WTC11 (cell line): ENCODE measurements around the gene NTMT1. TPM values are rescaled to one million over a fixed set of nuclear protein-coding genes. Genes with fewer than 3 reads are reported as not detected.

Experiments used
- ATAC-seq: fragments of 200-7000 bp; cut with Tn5 transposase; 2 replicates; pipeline ENCODE4 v1.10.0; 2021; ENCODE audit warnings: mild to moderate bottlenecking, moderate library complexity
- CTCF ChIA-PET: fragments of 300-600 bp; sonication (Branson Sonifier 250); formaldehyde crosslinking; loops from one replicate; lab custom pipeline; 2021; ENCODE audit warnings: antibody characterized with exemption; lab: Charles Lee
- POLR2A ChIA-PET: fragments of 350-600 bp; sonication (Branson Sonifier 250); formaldehyde crosslinking; loops from one replicate; lab custom pipeline; 2021; ENCODE audit warnings: antibody characterized with exemption; lab: Charles Lee
- DNase-seq: peaks from one replicate; pipeline ENCODE4 v3.0.0; 2021; ENCODE audit warnings: low spot score
- H3K27ac Mint-ChIP-seq: 2 replicates; pipeline ENCODE4 v1.8.0; 2021; ENCODE audit warnings: mixed read lengths
- H3K27me3 Mint-ChIP-seq: 2 replicates; pipeline ENCODE4 v1.8.0; 2021; ENCODE audit warnings: low read depth, mild to moderate bottlenecking, moderate library complexity, mixed read lengths
- H3K36me3 Mint-ChIP-seq: 2 replicates; pipeline ENCODE4 v1.8.0; 2021; ENCODE audit warnings: mixed read lengths
- H3K4me1 Mint-ChIP-seq: 2 replicates; pipeline ENCODE4 v1.8.0; 2022; ENCODE audit warnings: mixed read lengths
- H3K4me3 Mint-ChIP-seq: 2 replicates; pipeline ENCODE4 v1.8.0; 2021; ENCODE audit warnings: mild to moderate bottlenecking, moderate library complexity, mixed read lengths
- H3K9me3 Mint-ChIP-seq: 2 replicates; pipeline ENCODE4 v1.8.0; 2021; ENCODE audit warnings: mixed read lengths
- CBFB ChIP-seq: sonication (generic); formaldehyde crosslinking; IDR thresholded peaks from 2 replicates; pipeline ENCODE4 v1.8.1; 2022; ENCODE audit warnings: mild to moderate bottlenecking, low read depth, missing genetic modification reagents
- CREB1 ChIP-seq: sonication (generic); formaldehyde crosslinking; IDR thresholded peaks from 2 replicates; pipeline ENCODE4 v1.8.0; 2023; ENCODE audit warnings: mild to moderate bottlenecking, missing genetic modification reagents
- CREM ChIP-seq: sonication (generic); formaldehyde crosslinking; IDR thresholded peaks from 2 replicates; pipeline ENCODE4 v1.8.1; 2022; ENCODE audit warnings: mild to moderate bottlenecking, missing genetic modification reagents, moderate library complexity
- ELF4 ChIP-seq: sonication (generic); formaldehyde crosslinking; IDR thresholded peaks from 2 replicates; pipeline ENCODE4 v1.8.1; 2022; ENCODE audit warnings: low read depth, mild to moderate bottlenecking, moderate library complexity, missing genetic modification reagents
- GRHL2 ChIP-seq: fragments of 250-450 bp; sonication (Bioruptor Pico); IDR thresholded peaks from 2 replicates; pipeline ENCODE4 v1.8.0; 2022; ENCODE audit warnings: mild to moderate bottlenecking, moderate library complexity; ENCODE audit not compliant: insufficient replicate concordance, severe bottlenecking
- IRF2 ChIP-seq: sonication (generic); formaldehyde crosslinking; IDR thresholded peaks from 2 replicates; pipeline ENCODE4 v1.8.0; 2022; ENCODE audit warnings: low read depth, missing genetic modification reagents, borderline replicate concordance
- KAT7 ChIP-seq: sonication (generic); formaldehyde crosslinking; IDR thresholded peaks from 2 replicates; pipeline ENCODE4 v1.8.1; 2023; ENCODE audit warnings: missing genetic modification reagents, mild to moderate bottlenecking, borderline replicate concordance
- MXD4 ChIP-seq: fragments of 250-450 bp; sonication (Bioruptor Pico); IDR thresholded peaks from 2 replicates; pipeline ENCODE4 v1.8.0; 2021; ENCODE audit warnings: mild to moderate bottlenecking, moderate library complexity, borderline replicate concordance
- NR1H2 ChIP-seq: sonication (generic); formaldehyde crosslinking; IDR thresholded peaks from 2 replicates; pipeline ENCODE4 v1.9.0; 2021; ENCODE audit warnings: mild to moderate bottlenecking, moderate library complexity, missing genetic modification reagents
- OVOL2 ChIP-seq: fragments of 250-450 bp; sonication (Bioruptor Pico); IDR thresholded peaks from 2 replicates; pipeline ENCODE4 v1.9.0; 2021; ENCODE audit warnings: mild to moderate bottlenecking, borderline replicate concordance
- PRRX2 ChIP-seq: fragments of 250-450 bp; sonication (Bioruptor Pico); IDR thresholded peaks from 2 replicates; pipeline ENCODE4 v1.8.0; 2021; ENCODE audit warnings: mild to moderate bottlenecking
- TCF7 ChIP-seq: sonication (generic); formaldehyde crosslinking; IDR thresholded peaks from 2 replicates; pipeline ENCODE4 v1.8.0; 2022; ENCODE audit warnings: mild to moderate bottlenecking, low read depth, missing genetic modification reagents, moderate library complexity
- ZBTB21 ChIP-seq: sonication (generic); formaldehyde crosslinking; IDR thresholded peaks from 2 replicates; pipeline ENCODE4 v1.8.1; 2023; ENCODE audit warnings: mild to moderate bottlenecking, missing genetic modification reagents, borderline replicate concordance
- ZNF121 ChIP-seq: sonication (generic); formaldehyde crosslinking; IDR thresholded peaks from 2 replicates; pipeline ENCODE4 v1.8.0; 2023; ENCODE audit warnings: missing genetic modification reagents
- ZNF232 ChIP-seq: sonication (generic); formaldehyde crosslinking; IDR thresholded peaks from 2 replicates; pipeline ENCODE4 v1.8.0; 2022; ENCODE audit warnings: mild to moderate bottlenecking, missing genetic modification reagents
- total RNA-seq: library from RNA; stranded (reverse); gene quantifications from 3 replicates; pipeline ENCODE4 v1.2.3, GENCODE V29; 2021
- TF ChIP-seq, protein P1 (sequence below): sonication (generic); formaldehyde crosslinking; IDR thresholded peaks from 2 replicates; pipeline ENCODE4 v1.8.0; 2022; ENCODE audit warnings: mild to moderate bottlenecking, missing genetic modification reagents
- TF ChIP-seq, protein P2 (sequence below): sonication (generic); formaldehyde crosslinking; IDR thresholded peaks from 2 replicates; pipeline ENCODE4 v1.8.0; 2022; ENCODE audit warnings: mild to moderate bottlenecking, missing genetic modification reagents
- TF ChIP-seq, protein P3 (sequence below): fragments of 250-450 bp; sonication (Bioruptor Pico); IDR thresholded peaks from 2 replicates; pipeline ENCODE4 v1.8.0; 2021; ENCODE audit warnings: mild to moderate bottlenecking
- TF ChIP-seq, protein P4 (sequence below): sonication (generic); formaldehyde crosslinking; IDR thresholded peaks from 2 replicates; pipeline ENCODE4 v1.8.0; 2022; ENCODE audit warnings: mild to moderate bottlenecking, missing genetic modification reagents
- TF ChIP-seq, protein P5 (sequence below): sonication (generic); formaldehyde crosslinking; IDR thresholded peaks from 2 replicates; pipeline ENCODE4 v1.8.1; 2022; ENCODE audit warnings: missing genetic modification reagents, borderline replicate concordance

NTMT1 gene
- total RNA-seq, 1 experiment from 2014 or later = 71.1 TPM

DNA sequence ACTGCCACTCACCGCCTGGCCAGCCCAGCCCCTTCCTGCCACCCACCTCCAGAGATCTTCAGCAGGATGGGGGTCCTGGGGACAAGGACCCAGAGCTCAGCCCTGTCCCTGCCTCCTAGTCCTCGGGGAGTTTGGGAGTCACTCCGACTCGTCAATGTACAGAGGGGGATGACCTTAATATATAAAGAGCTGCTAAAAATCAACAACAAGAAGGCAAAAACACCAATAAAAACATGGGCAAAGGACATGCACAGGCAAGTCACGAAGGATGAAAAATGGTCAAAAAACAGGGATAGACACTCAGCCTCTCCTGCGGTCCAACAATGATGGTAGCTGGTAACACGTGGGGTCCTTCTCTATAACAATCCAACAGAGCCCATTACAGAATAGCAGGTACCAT, 20.7 kb downstream of the NTMT1 start:
- H3K27ac Mint-ChIP-seq = no peak overlapping the region
- no peaks in the 10 kb centered on the region for H3K36me3 Mint-ChIP-seq
- ATAC-seq = no peak
- peaks cover 3% of the 10 kb centered on the region; the same call in 1 of the 2 replicates for H3K4me1 Mint-ChIP-seq
- peaks cover 8% of the 10 kb centered on the region for H3K9me3 Mint-ChIP-seq
- POLR2A ChIA-PET = no interaction called here
- TF ChIP-seq OVOL2 (CRISPR knock-in tag) = no peak
- TF ChIP-seq MXD4 (CRISPR knock-in tag) = no peak
- no peak for TF ChIP-seq CREB1 (CRISPR knock-in tag)
- TF ChIP-seq, protein P1, sequence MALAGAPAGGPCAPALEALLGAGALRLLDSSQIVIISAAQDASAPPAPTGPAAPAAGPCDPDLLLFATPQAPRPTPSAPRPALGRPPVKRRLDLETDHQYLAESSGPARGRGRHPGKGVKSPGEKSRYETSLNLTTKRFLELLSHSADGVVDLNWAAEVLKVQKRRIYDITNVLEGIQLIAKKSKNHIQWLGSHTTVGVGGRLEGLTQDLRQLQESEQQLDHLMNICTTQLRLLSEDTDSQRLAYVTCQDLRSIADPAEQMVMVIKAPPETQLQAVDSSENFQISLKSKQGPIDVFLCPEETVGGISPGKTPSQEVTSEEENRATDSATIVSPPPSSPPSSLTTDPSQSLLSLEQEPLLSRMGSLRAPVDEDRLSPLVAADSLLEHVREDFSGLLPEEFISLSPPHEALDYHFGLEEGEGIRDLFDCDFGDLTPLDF (CRISPR knock-in tag) = no peak
- TF ChIP-seq IRF2 (CRISPR knock-in tag) = no peak
- TF ChIP-seq, protein P2, sequence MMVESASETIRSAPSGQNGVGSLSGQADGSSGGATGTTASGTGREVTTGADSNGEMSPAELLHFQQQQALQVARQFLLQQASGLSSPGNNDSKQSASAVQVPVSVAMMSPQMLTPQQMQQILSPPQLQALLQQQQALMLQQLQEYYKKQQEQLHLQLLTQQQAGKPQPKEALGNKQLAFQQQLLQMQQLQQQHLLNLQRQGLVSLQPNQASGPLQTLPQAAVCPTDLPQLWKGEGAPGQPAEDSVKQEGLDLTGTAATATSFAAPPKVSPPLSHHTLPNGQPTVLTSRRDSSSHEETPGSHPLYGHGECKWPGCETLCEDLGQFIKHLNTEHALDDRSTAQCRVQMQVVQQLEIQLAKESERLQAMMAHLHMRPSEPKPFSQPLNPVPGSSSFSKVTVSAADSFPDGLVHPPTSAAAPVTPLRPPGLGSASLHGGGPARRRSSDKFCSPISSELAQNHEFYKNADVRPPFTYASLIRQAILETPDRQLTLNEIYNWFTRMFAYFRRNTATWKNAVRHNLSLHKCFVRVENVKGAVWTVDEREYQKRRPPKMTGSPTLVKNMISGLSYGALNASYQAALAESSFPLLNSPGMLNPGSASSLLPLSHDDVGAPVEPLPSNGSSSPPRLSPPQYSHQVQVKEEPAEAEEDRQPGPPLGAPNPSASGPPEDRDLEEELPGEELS (CRISPR knock-in tag) = no peak
- no peak for TF ChIP-seq CREM (CRISPR knock-in tag)
- TF ChIP-seq, protein P3, sequence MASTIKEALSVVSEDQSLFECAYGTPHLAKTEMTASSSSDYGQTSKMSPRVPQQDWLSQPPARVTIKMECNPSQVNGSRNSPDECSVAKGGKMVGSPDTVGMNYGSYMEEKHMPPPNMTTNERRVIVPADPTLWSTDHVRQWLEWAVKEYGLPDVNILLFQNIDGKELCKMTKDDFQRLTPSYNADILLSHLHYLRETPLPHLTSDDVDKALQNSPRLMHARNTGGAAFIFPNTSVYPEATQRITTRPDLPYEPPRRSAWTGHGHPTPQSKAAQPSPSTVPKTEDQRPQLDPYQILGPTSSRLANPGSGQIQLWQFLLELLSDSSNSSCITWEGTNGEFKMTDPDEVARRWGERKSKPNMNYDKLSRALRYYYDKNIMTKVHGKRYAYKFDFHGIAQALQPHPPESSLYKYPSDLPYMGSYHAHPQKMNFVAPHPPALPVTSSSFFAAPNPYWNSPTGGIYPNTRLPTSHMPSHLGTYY (CRISPR knock-in tag) = no peak
- TF ChIP-seq, protein P4, sequence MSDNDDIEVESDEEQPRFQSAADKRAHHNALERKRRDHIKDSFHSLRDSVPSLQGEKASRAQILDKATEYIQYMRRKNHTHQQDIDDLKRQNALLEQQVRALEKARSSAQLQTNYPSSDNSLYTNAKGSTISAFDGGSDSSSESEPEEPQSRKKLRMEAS (CRISPR knock-in tag) = no peak
- TF ChIP-seq ELF4 (CRISPR knock-in tag) = no peak
- TF ChIP-seq TCF7 = no peak
- TF ChIP-seq CBFB (CRISPR knock-in tag) = no peak
- no peak for TF ChIP-seq NR1H2
- no peak for TF ChIP-seq ZBTB21
- TF ChIP-seq, all 79 proteins: peak for 0
- no peak for DNase-seq
- CTCF ChIA-PET = interaction anchor here (0.6 to 1.4 kb wide), 4 partner anchors 18 to 158 kb away, joined by 3 to 6 read pairs (median 3); partner anchors contain the start of gene NTMT1
- Mint-ChIP-seq H3K4me3 (no peak overlapping the region), H3K27me3 (no peaks in the 10 kb centered on the region; the same call in 1 of the 2 replicates)

DNA sequence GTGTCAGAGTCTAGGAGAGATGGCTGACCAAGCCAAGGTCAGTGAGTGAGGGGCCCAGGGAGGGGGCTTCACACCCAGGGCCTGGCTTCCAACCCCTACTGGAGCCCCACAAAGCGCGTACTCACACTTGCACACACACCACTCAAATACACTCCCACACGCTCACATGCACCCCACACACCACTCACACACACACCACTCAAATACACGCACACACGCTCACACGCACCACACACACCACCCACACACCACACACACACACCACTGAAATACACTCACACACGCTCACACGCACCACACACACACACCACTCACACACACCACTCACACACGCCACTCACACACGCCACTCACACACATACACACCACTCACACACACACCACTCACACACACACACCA, 21.7 kb downstream of the NTMT1 start:
- Mint-ChIP-seq H3K9me3 (peaks cover 8% of the 10 kb centered on the region), H3K27ac (no peak overlapping the region), H3K4me1 (no peaks in the 10 kb centered on the region), H3K4me3 (no peak overlapping the region), H3K36me3 (no peaks in the 10 kb centered on the region), H3K27me3 (no peaks in the 10 kb centered on the region; the same call in 1 of the 2 replicates)
- DNase-seq (no peak), ATAC-seq (no peak)
- ChIA-PET POLR2A (no interaction called here), CTCF (interaction anchor here (0.6 kb wide), 1 partner anchor 66 kb away, joined by 4 read pairs; no protein-coding TSS in a partner anchor)
- TF ChIP-seq KAT7 (CRISPR knock-in tag) (no peak), TCF7 (no peak), GRHL2 (no peak), ZNF121 (CRISPR knock-in tag) (no peak), ZNF232 (CRISPR knock-in tag) (no peak), PRRX2 (CRISPR knock-in tag) (no peak)
- TF ChIP-seq, protein P5, sequence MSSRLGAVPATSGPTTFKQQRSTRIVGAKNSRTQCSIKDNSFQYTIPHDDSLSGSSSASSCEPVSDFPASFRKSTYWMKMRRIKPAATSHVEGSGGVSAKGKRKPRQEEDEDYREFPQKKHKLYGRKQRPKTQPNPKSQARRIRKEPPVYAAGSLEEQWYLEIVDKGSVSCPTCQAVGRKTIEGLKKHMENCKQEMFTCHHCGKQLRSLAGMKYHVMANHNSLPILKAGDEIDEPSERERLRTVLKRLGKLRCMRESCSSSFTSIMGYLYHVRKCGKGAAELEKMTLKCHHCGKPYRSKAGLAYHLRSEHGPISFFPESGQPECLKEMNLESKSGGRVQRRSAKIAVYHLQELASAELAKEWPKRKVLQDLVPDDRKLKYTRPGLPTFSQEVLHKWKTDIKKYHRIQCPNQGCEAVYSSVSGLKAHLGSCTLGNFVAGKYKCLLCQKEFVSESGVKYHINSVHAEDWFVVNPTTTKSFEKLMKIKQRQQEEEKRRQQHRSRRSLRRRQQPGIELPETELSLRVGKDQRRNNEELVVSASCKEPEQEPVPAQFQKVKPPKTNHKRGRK (CRISPR knock-in tag) = no peak
